Measurements from ENCODE around the gene RNPEP. TPM values are rescaled to one million over a fixed set of nuclear protein-coding genes. Genes with fewer than 3 reads are reported as not detected.

RNPEP gene
- total and polyA plus RNA-seq, 4 donors: 40.7 to 74.9 (median 47.5) TPM

DNA sequence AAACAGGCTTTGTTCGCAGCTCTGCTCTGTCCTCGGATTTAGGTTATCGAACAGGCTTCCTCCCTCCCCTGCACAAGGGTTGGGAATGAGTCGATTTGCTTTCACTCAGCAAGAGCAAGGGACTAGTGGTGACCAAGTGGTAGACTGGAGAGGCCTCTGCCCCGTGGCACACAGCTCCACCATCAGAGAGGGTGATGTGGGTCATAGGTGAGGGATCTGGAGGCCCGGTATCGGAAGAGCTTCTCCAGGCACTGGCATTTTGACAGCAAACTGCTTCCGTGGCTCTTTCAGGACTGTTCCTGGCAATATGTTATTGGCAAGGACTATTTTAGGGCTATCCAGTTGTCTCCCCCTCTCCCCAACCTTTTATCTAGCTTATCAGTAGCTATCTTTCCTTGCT lies 24.9 kb downstream of the RNPEP start:
- no peak overlapping the region for H3K4me3 ChIP-seq
- DNase-seq (no peak), ATAC-seq (ENCODE audit: insufficient read depth, low FRiP score) (no peak)
- no peaks in the 10 kb centered on the region for H3K9me3 ChIP-seq (ENCODE audit: control insufficient read depth in 4 of 4, insufficient read depth in 3 of 4, low read length in 3 of 4)
- 64 to 77% methylated on average over 8 of the region's 8 CpGs for WGBS, 2 donors
- H3K27ac ChIP-seq (ENCODE audit: low read depth in 1 of 2, low read length in 1 of 2): peak overlapping the region in 1 of 2 donors; percentile 90
- H3K36me3 ChIP-seq (ENCODE audit: control insufficient read depth in 4 of 4, insufficient read depth in 4 of 4, low read length in 4 of 4): peaks cover 10 to 42% (median 34%) of the 10 kb centered on the region in 4 donors
- no peaks in the 10 kb centered on the region for H3K27me3 ChIP-seq (ENCODE audit: control insufficient read depth in 3 of 3, insufficient read depth in 3 of 3, low read length in 2 of 3)
- H3K9ac ChIP-seq (ENCODE audit: insufficient read depth in 1 of 2, low read length in 2 of 2): peak overlapping the region; percentile 1 to 65
- no peak for TF ChIP-seq CTCF (IDR thresholded peaks at IDR 0.05; ENCODE audit: control extremely low read depth, extremely low read depth)
- H3K4me1 ChIP-seq (ENCODE audit: control insufficient read depth in 5 of 5, insufficient read depth in 5 of 5, low read length in 5 of 5): peaks cover 0 to 10% (median 2%) of the 10 kb centered on the region in 5 donors

GRCh38 chr1:202007805-202008489 lies 25.5 kb downstream of the RNPEP start:
- H3K9ac ChIP-seq (ENCODE audit: insufficient read depth in 1 of 2, low read length in 2 of 2): peak overlapping the region in 1 of 2 donors; percentile 65

GRCh38 chr1:202009326-202010179 lies 27.1 kb downstream of the RNPEP start:
- 19 to 33% methylated on average over 11 of the region's 11 CpGs for WGBS, 2 donors
- Histone ChIP-seq H3K36me3 (ENCODE audit: control insufficient read depth in 4 of 4, insufficient read depth in 4 of 4, low read length in 4 of 4) (peaks cover 3 to 21% (median 17%) of the 10 kb centered on the region in 4 donors), H3K9ac (ENCODE audit: insufficient read depth in 1 of 2, low read length in 2 of 2) (peak overlapping the region in 1 of 2 donors; percentile 59), H3K27ac (ENCODE audit: low read depth in 1 of 2, low read length in 1 of 2) (peak overlapping the region; percentile 13 to 88), H3K4me1 (ENCODE audit: control insufficient read depth in 5 of 5, insufficient read depth in 5 of 5, low read length in 5 of 5) (peaks cover 0 to 10% (median 2%) of the 10 kb centered on the region in 5 donors), H3K27me3 (ENCODE audit: control insufficient read depth in 3 of 3, insufficient read depth in 3 of 3, low read length in 2 of 3) (no peaks in the 10 kb centered on the region), H3K9me3 (ENCODE audit: control insufficient read depth in 4 of 4, insufficient read depth in 3 of 4, low read length in 3 of 4) (no peaks in the 10 kb centered on the region), H3K4me3 (no peak overlapping the region)
- peak; percentile 84 to 90 (median 89) for DNase-seq
- peak; percentile 61 for TF ChIP-seq CTCF (IDR thresholded peaks at IDR 0.05; ENCODE audit: control extremely low read depth, extremely low read depth)
- ATAC-seq (ENCODE audit: insufficient read depth, low FRiP score): peak; percentile 42

More at GRCh38 chr1:202007805-202008489, 25.5 kb downstream of the RNPEP start:
- no peak for TF ChIP-seq CTCF (IDR thresholded peaks at IDR 0.05; ENCODE audit: control extremely low read depth, extremely low read depth)
- DNase-seq (peak; percentile 75 to 88 (median 86)), ATAC-seq (ENCODE audit: insufficient read depth, low FRiP score) (peak; percentile 42)
- no peaks in the 10 kb centered on the region for H3K27me3 ChIP-seq (ENCODE audit: control insufficient read depth in 3 of 3, insufficient read depth in 3 of 3, low read length in 2 of 3)
- H3K27ac ChIP-seq (ENCODE audit: low read depth in 1 of 2, low read length in 1 of 2): peak overlapping the region in 1 of 2 donors; percentile 90
- WGBS, 2 donors: 61 to 78% methylated on average over 10 to 11 of the region's 11 CpGs
- peak overlapping the region; percentile 3 for H3K4me3 ChIP-seq
- H3K4me1 ChIP-seq (ENCODE audit: control insufficient read depth in 5 of 5, insufficient read depth in 5 of 5, low read length in 5 of 5): peaks cover 0 to 10% (median 2%) of the 10 kb centered on the region in 5 donors
- peaks cover 10 to 36% (median 29%) of the 10 kb centered on the region in 4 donors for H3K36me3 ChIP-seq (ENCODE audit: control insufficient read depth in 4 of 4, insufficient read depth in 4 of 4, low read length in 4 of 4)
- no peaks in the 10 kb centered on the region for H3K9me3 ChIP-seq (ENCODE audit: control insufficient read depth in 4 of 4, insufficient read depth in 3 of 4, low read length in 3 of 4)
